ENCODE results near the gene PNPLA5. TPM values are rescaled to one million over a fixed set of nuclear protein-coding genes. Genes with fewer than 3 reads are reported as not detected.

PNPLA5 gene
- total and polyA plus RNA-seq, 9 of the 15 experiments (the other 6 are each of a cell fraction or from before 2014, with no cell fraction given) = not detected

GRCh38 chr22:43883012-43883661 lies 8.7 kb downstream of the PNPLA5 start (continued):
- TF ChIP-seq ZNF280A (IDR thresholded peaks at IDR 0.05; ENCODE audit: low read depth, partially characterized antibody) = no peak
- peak; percentile 18 for TF ChIP-seq CTCFL (IDR thresholded peaks at IDR 0.05; ENCODE audit: borderline replicate concordance, insufficient read depth, low read depth, low read length, poor library complexity, severe bottlenecking)
- TF ChIP-seq BMI1 (IDR thresholded peaks at IDR 0.05; ENCODE audit: low read length) = no peak
- no peak for TF ChIP-seq MED1 (CRISPR knock-in tag; IDR thresholded peaks at IDR 0.05; ENCODE audit: borderline replicate concordance)
- TF ChIP-seq JUND (IDR thresholded peaks at IDR 0.05; ENCODE audit: borderline replicate concordance, low read depth, low read length) = peak; percentile 76
- peak; percentile 84; the same call in 2 of the 3 replicates for TF ChIP-seq JUND (tag; IDR thresholded peaks at IDR 0.05; ENCODE audit: borderline replicate concordance, low read depth, low read length)
- TF ChIP-seq SMARCA5 (IDR thresholded peaks at IDR 0.05) = peak; percentile 13; the same call in 1 of the 2 replicates
- no peak for TF ChIP-seq ZNF707 (CRISPR knock-in tag; conservative IDR thresholded peaks at IDR 0.05)
- no peak for TF ChIP-seq MBD2 (IDR thresholded peaks at IDR 0.05; ENCODE audit: borderline replicate concordance, low read depth)
- TF ChIP-seq NFIX (CRISPR knock-in tag; IDR thresholded peaks at IDR 0.05; ENCODE audit: low read depth) = no peak
- TF ChIP-seq POLR2A (conservative IDR thresholded peaks at IDR 0.05) = no peak
- TF ChIP-seq POU5F1 (IDR thresholded peaks at IDR 0.05; ENCODE audit: borderline replicate concordance, low read depth, low read length, partially characterized antibody) = no peak
- TF ChIP-seq BRF1 (IDR thresholded peaks at IDR 0.05; ENCODE audit: borderline replicate concordance, extremely low read depth, insufficient read length) = no peak
- no peak for TF ChIP-seq ZNF431 (CRISPR knock-in tag; IDR thresholded peaks at IDR 0.05)
- TF ChIP-seq BRD9 (IDR thresholded peaks at IDR 0.05; ENCODE audit: low read depth, partially characterized antibody) = no peak
- no peak; the same call in 1 of the 2 replicates for TF ChIP-seq MAFK (IDR thresholded peaks at IDR 0.05; ENCODE audit: low read length)
- no peak for TF ChIP-seq CHD4 (IDR thresholded peaks at IDR 0.05; ENCODE audit: insufficient read depth, insufficient replicate concordance, low read depth, low read length, poor library complexity, severe bottlenecking)
- no peak for TF ChIP-seq SRSF9 (IDR thresholded peaks at IDR 0.05; ENCODE audit: borderline replicate concordance, low read depth, low read length)
- TF ChIP-seq ZNF507 (tag; conservative IDR thresholded peaks at IDR 0.05) = no peak
- TF ChIP-seq ELF1 (tag; IDR thresholded peaks at IDR 0.05) = no peak
- TF ChIP-seq ZNF518B (CRISPR knock-in tag; IDR thresholded peaks at IDR 0.05) = no peak
- TF ChIP-seq PTTG1 (tag; IDR thresholded peaks at IDR 0.05; ENCODE audit: low read depth) = no peak
